BJ (cell line): ENCODE data around the gene SLC25A11. TPM values are rescaled to one million over a fixed set of nuclear protein-coding genes. Genes with fewer than 3 reads are reported as not detected.

ENCODE experiments used
- CTCF ChIA-PET: fragments of 350-600 bp; formaldehyde crosslinking; extraction: SDS; loops from one replicate; lab custom pipeline; 2021; ENCODE audit warnings: antibody characterized with exemption, inconsistent platforms; lab: Yijun Ruan, JAX
- POLR2A ChIA-PET: fragments of 300-600 bp; sonication (Branson Sonifier 250); formaldehyde crosslinking; extraction: SDS; loops from one replicate; lab custom pipeline; 2021; ENCODE audit warnings: antibody characterized with exemption; lab: Charles Lee
- DNase-seq: peaks from one replicate; pipeline ENCODE4 v3.0.0-alpha.2; 2011; ENCODE audit warnings: low read depth
- H3K27me3 ChIP-seq: 2 replicates; pipeline ENCODE4 v1.6.0; 2011; ENCODE audit warnings: low read length; ENCODE audit not compliant: control insufficient read depth, insufficient read depth
- H3K36me3 ChIP-seq: 2 replicates; pipeline ENCODE4 v1.5.1; 2011; ENCODE audit warnings: low read length; ENCODE audit not compliant: control insufficient read depth, insufficient read depth
- H3K4me3 ChIP-seq: 2 replicates; pipeline ENCODE4 v1.5.1; 2011; ENCODE audit warnings: low read depth, mild to moderate bottlenecking, control low read depth, low read length
- CTCF ChIP-seq: IDR thresholded peaks from 2 replicates; pipeline ENCODE4 v1.5.1; 2011; ENCODE audit warnings: low read depth, mild to moderate bottlenecking, control low read depth, inconsistent platforms, low read length, moderate library complexity; ENCODE audit not compliant: insufficient read depth
- polyA plus RNA-seq: library from polyadenylated mRNA; depleted of rRNA; stranded (reverse); fragments of >200 nt; gene quantifications from 2 replicates; pipeline ENCODE4 v1.2.3, GENCODE V29; 2011

SLC25A11 gene
- polyA plus RNA-seq, 1 experiment, result 70.7 TPM

GRCh38 chr17:4951486-4951885, 11.6 kb upstream of the SLC25A11 start:
- ChIA-PET POLR2A (interaction anchor here (1.3 kb wide), 1 partner anchor 12 kb away, joined by 3 read pairs; the partner anchor contains the start of genes RNF167 and SLC25A11), CTCF (interaction anchor here (1.6 kb wide), 1 partner anchor 12 kb away, joined by 4 read pairs; no protein-coding TSS in a partner anchor)
- no peak for TF ChIP-seq CTCF
- DNase-seq, result no peak
- H3K4me3 ChIP-seq, result no peak overlapping the region
- no peaks in the 10 kb centered on the region for H3K27me3 ChIP-seq
- H3K36me3 ChIP-seq, result no peaks in the 10 kb centered on the region

- POLR2A ChIA-PET, result interaction anchor here (1.3 kb wide), 1 partner anchor 11 kb away, joined by 3 read pairs; the partner anchor contains the start of genes RNF167 and SLC25A11
- CTCF ChIA-PET, result no interaction called here
- H3K4me3 ChIP-seq, result peak within 1 kb of the TSS; percentile 92
- peaks cover 4% of the 10 kb centered on the region for H3K36me3 ChIP-seq
- no peak for TF ChIP-seq CTCF
- no peaks in the 10 kb centered on the region for H3K27me3 ChIP-seq
- no peak for DNase-seq
These were observed 10.9 kb upstream of the SLC25A11 start, which contains the start of gene ENO3 for GRCh38 chr17:4950746-4951204. TSS of gene ENO3 (plus strand) at chr17:4951119. CDS start at chr17:4951830, 711 bp downstream.

GRCh38 chr17:4950075-4950745, 10.4 kb upstream of the SLC25A11 start:
- Histone ChIP-seq H3K36me3 (peaks cover 9% of the 10 kb centered on the region), H3K27me3 (no peaks in the 10 kb centered on the region), H3K4me3 (peak overlapping the region; percentile 92)
- CTCF ChIA-PET, result no interaction called here
- TF ChIP-seq CTCF, result no peak
- POLR2A ChIA-PET, result interaction anchor here (0.6 kb wide), 1 partner anchor 17 kb away, joined by 3 read pairs; no protein-coding TSS in a partner anchor
- DNase-seq, result no peak

GRCh38 chr17:4949321-4950074, 9.7 kb upstream of the SLC25A11 start:
- ChIA-PET CTCF (no interaction called here), POLR2A (interaction anchor here (0.6 to 2.5 kb wide), 3 partner anchors 9 to 18 kb away, joined by 3 to 17 read pairs (median 3); partner anchors contain the start of genes RNF167 and SPAG7)
- H3K27me3 ChIP-seq, result no peaks in the 10 kb centered on the region
- H3K4me3 ChIP-seq, result peak overlapping the region; percentile 92
- TF ChIP-seq CTCF, result no peak
- no peak for DNase-seq
- H3K36me3 ChIP-seq, result peaks cover 12% of the 10 kb centered on the region

GRCh38 chr17:4948931-4949320, 9.1 kb upstream of the SLC25A11 start:
- TF ChIP-seq CTCF, result no peak

More at GRCh38 chr17:4948931-4949320, 9.1 kb upstream of the SLC25A11 start:
- Histone ChIP-seq H3K4me3 (peak overlapping the region; percentile 92), H3K27me3 (no peaks in the 10 kb centered on the region), H3K36me3 (peaks cover 13% of the 10 kb centered on the region)
- DNase-seq, result peak; percentile 60
- CTCF ChIA-PET, result no interaction called here
- POLR2A ChIA-PET, result interaction anchor here (0.6 to 2.5 kb wide), 2 partner anchors 9 to 18 kb away, joined by 3 to 17 read pairs; partner anchors contain the start of genes RNF167 and SPAG7
